Activated naive CD4-positive, alpha-beta T cell treated with anti-CD3 and anti-CD28 coated beads for 36 hours (primary cell): ENCODE data around the gene CNIH1. TPM values are rescaled to one million over a fixed set of nuclear protein-coding genes. Genes with fewer than 3 reads are reported as not detected.

ENCODE experiments used
- total RNA-seq, 2 experiments: library from RNA; stranded (reverse); gene quantifications; one replicate each; pipeline ENCODE4 v1.2.3, GENCODE V29; 2021

Gene CNIH1
- total RNA-seq, 2 experiments from 2014 or later, result 68.1 to 78.4 TPM

Other genes with a start within 250 kb of the CNIH1 start
- gene CDKN3, start 44.4 kb downstream of the CNIH1 start, total RNA-seq, result 100 to 1,000 TPM in 1 of 2 experiments, 10 to 100 TPM in 1; 96.5 to 101 TPM
- gene GMFB, start 47.6 kb upstream of the CNIH1 start, total RNA-seq, result 10 to 100 TPM; 29.5 to 33.4 TPM
- gene CGRRF1, start 68.5 kb upstream of the CNIH1 start, total RNA-seq, result 1 to 10 TPM; 9.2 to 9.7 TPM
- 1 to 10 TPM; 4.7 to 4.9 TPM for gene SAMD4A, start 125.8 kb upstream of the CNIH1 start, total RNA-seq